Ishikawa (cell line): ENCODE data around the gene AK4.
A peak's percentile ranks its signal among the peaks of the same experiment; 100 is the strongest.

ENCODE experiments used
- CEBPB ChIP-seq: IDR thresholded peaks from 2 replicates; pipeline ENCODE4 v1.6.1; 2012
- CREB1 ChIP-seq: IDR thresholded peaks from 2 replicates; pipeline ENCODE4 v1.6.1; 2012; ENCODE audit warnings: low read depth
- EGR1 ChIP-seq: IDR thresholded peaks from 2 replicates; pipeline ENCODE4 v1.6.1; 2012
- EP300 ChIP-seq: IDR thresholded peaks from 2 replicates; pipeline ENCODE4 v1.6.1; 2012; ENCODE audit warnings: borderline replicate concordance
- FOXM1 ChIP-seq: IDR thresholded peaks from 2 replicates; pipeline ENCODE4 v1.6.1; 2012; ENCODE audit warnings: low read depth, borderline replicate concordance
- MAX ChIP-seq: IDR thresholded peaks from 2 replicates; pipeline ENCODE4 v1.6.1; 2012
- NFIC ChIP-seq: IDR thresholded peaks from 2 replicates; pipeline ENCODE4 v1.6.1; 2012
- RAD21 ChIP-seq: IDR thresholded peaks from 2 replicates; pipeline ENCODE4 v1.6.1; 2012; ENCODE audit warnings: low read depth
- TAF1 ChIP-seq: IDR thresholded peaks from 2 replicates; pipeline ENCODE4 v1.6.1; 2012; ENCODE audit warnings: low read depth, mild to moderate bottlenecking
- TCF12 ChIP-seq: IDR thresholded peaks from 2 replicates; pipeline ENCODE4 v1.6.1; 2012; ENCODE audit warnings: low read depth
- TEAD4 ChIP-seq: IDR thresholded peaks from 2 replicates; pipeline ENCODE4 v1.6.1; 2012
- YY1 ChIP-seq: IDR thresholded peaks from 2 replicates; pipeline ENCODE4 v1.6.1; 2012; ENCODE audit warnings: low read depth
- ZBTB7A ChIP-seq: IDR thresholded peaks from 2 replicates; pipeline ENCODE4 v1.6.1; 2012; ENCODE audit warnings: low read depth
- TF ChIP-seq, protein P1 (sequence below): IDR thresholded peaks from 2 replicates; pipeline ENCODE4 v1.6.1; 2012
- TF ChIP-seq, protein P2 (sequence below): IDR thresholded peaks from 2 replicates; pipeline ENCODE4 v1.6.1; 2012; ENCODE audit warnings: low read depth, mild to moderate bottlenecking

Gene AK4

DNA sequence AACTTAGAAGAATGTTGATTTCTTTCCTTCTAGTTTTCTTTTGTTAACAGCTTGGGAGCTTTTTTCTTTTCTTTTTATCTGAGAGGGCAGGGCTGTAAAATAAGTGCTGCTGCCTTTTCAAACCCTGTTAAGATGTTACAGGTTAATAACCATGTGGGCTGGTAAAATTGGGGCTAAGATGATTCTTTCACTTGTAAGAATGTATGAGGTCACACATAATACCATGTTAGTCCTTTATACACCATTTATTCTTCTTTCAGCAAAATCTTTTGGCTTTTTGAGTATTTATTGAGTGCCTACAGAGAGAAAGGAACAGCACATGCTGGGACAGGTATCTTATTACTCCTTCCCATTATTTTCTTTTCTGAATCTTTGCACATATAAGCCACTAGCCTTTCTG, 6.1 kb upstream of the AK4 start:
- TF ChIP-seq TCF12: no peak
- TF ChIP-seq MAX: no peak
- no peak for TF ChIP-seq YY1
- TF ChIP-seq CEBPB: no peak
- TF ChIP-seq ZBTB7A: no peak
- TF ChIP-seq, protein P1, sequence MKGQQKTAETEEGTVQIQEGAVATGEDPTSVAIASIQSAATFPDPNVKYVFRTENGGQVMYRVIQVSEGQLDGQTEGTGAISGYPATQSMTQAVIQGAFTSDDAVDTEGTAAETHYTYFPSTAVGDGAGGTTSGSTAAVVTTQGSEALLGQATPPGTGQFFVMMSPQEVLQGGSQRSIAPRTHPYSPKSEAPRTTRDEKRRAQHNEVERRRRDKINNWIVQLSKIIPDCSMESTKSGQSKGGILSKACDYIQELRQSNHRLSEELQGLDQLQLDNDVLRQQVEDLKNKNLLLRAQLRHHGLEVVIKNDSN: no peak
- no peak for TF ChIP-seq NFIC
- TF ChIP-seq RAD21: no peak
- TF ChIP-seq TAF1: no peak
- TF ChIP-seq FOXM1: no peak
- TF ChIP-seq EGR1: no peak
- no peak for TF ChIP-seq TEAD4
- no peak for TF ChIP-seq EP300
- TF ChIP-seq, protein P2, sequence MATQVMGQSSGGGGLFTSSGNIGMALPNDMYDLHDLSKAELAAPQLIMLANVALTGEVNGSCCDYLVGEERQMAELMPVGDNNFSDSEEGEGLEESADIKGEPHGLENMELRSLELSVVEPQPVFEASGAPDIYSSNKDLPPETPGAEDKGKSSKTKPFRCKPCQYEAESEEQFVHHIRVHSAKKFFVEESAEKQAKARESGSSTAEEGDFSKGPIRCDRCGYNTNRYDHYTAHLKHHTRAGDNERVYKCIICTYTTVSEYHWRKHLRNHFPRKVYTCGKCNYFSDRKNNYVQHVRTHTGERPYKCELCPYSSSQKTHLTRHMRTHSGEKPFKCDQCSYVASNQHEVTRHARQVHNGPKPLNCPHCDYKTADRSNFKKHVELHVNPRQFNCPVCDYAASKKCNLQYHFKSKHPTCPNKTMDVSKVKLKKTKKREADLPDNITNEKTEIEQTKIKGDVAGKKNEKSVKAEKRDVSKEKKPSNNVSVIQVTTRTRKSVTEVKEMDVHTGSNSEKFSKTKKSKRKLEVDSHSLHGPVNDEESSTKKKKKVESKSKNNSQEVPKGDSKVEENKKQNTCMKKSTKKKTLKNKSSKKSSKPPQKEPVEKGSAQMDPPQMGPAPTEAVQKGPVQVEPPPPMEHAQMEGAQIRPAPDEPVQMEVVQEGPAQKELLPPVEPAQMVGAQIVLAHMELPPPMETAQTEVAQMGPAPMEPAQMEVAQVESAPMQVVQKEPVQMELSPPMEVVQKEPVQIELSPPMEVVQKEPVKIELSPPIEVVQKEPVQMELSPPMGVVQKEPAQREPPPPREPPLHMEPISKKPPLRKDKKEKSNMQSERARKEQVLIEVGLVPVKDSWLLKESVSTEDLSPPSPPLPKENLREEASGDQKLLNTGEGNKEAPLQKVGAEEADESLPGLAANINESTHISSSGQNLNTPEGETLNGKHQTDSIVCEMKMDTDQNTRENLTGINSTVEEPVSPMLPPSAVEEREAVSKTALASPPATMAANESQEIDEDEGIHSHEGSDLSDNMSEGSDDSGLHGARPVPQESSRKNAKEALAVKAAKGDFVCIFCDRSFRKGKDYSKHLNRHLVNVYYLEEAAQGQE: no peak
- no peak for TF ChIP-seq CREB1

DNA sequence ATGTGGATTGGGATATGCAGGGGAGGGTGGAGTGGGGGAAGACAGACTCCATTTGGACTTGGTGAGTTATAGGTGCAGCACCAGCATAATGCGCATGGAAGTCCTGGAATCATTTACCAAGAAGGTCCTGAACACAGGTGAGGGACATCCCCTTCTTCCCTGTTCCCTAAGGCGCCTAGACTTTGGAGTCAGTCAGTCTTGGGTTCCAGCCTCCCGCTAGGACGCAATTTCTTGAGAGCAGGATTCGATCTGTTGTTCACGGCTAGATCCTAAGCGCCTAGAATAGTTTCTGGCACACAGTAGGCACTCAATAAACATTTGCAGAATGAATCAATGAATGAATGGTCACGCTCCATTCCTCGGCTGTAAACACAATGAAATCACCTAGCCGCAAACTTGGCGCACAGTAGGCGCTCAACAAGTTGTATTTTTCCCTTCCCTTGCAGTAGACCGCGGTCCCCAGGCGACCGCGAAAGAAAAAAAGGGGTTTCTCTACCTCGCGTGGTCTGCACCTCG, 1.0 kb upstream of the AK4 start:
- TF ChIP-seq, protein P1: no peak
- TF ChIP-seq RAD21: no peak
- no peak for TF ChIP-seq TCF12
- TF ChIP-seq FOXM1: no peak
- TF ChIP-seq EP300: no peak
- no peak for TF ChIP-seq CREB1
- TF ChIP-seq YY1: no peak
- TF ChIP-seq ZBTB7A: no peak
- no peak for TF ChIP-seq TAF1
- TF ChIP-seq MAX: no peak
- TF ChIP-seq EGR1: no peak
- TF ChIP-seq TEAD4: no peak
- no peak for TF ChIP-seq CEBPB
- TF ChIP-seq, protein P2: no peak
- no peak for TF ChIP-seq NFIC

DNA sequence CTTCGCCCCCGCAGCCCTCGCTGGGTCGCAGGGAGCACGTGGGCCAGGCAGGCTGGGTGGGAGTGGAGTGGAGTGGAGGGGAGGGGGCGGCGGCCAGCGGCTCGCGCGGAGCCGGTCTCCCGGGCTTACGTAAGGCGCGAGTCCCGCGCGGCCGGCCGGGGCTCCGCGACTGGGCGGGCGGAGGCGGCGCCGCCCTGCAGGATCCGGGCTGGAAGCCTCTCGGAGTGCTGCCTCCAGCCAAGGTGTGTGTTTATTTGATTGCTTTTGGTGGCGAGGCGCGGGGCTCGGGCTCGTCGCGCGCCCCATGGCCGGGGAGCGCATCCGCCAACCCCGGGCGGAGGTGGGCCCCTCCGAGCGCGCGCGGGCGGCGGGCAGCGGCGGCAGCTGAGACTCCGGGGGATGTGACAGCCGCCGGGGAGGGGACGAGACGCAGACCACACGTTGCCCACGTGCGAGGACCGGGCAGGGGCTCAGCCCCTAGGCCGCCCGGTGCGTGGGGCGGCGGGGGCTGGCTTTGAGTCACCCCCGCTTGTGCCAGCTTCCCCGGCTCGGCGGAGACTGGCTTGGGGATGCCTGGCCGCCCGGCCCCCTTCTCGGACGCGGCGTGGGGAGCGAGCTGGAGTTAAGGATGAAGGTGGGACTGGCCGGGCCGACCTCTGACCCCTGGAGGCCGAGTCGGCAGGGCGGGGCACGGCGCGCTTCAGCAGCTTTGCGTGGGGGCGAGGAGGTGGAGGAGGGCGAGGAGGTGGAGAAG, 402 bp upstream of the AK4 start:
- TF ChIP-seq EP300 (no peak), FOXM1 (no peak), CREB1 (no peak), NFIC (no peak), EGR1 (0 out of 2 replicates have a peak, but pooled peaks have one; percentile 39), TAF1 (no peak), TCF12 (no peak), RAD21 (no peak), CEBPB (no peak), YY1 (0 out of 2 replicates have a peak, but pooled peaks have one; percentile 1), MAX (peak; percentile 82), TEAD4 (0 out of 2 replicates have a peak, but pooled peaks have one; percentile 9), ZBTB7A (peak; percentile 67)
- TF ChIP-seq, protein P2: no peak
- TF ChIP-seq, protein P1: no peak; the same call in 1 of the 2 replicates
